ENCODE data around the gene INHBA. TPM values are rescaled to one million over a fixed set of nuclear protein-coding genes. Genes with fewer than 3 reads are reported as not detected.

Gene INHBA
- polyA plus RNA-seq, 1 donor (not counting 4 experiments of a cell fraction or from before 2014, with no cell fraction given) = 51.4 TPM

DNA sequence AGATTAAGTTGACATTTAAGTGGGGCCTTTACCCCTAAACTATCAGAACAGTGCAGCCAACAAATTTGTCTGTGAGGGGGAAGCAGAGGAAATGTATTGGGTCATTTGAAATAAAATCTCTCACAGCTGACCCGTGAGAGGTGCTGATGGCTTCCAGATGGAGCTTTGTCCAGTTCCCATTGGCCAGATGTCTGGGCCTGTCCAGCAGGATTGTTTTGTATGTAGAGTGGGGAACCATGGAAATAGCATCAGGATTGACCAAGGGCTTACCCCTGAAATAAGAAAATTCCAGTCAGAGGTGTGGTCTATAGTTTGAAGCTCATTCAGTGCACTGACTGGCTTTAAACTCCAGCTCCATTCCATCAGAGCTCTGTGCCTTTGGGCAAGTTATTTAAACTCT is 50.6 kb downstream of the INHBA start:
- H3K27ac ChIP-seq (ENCODE audit: control insufficient read depth, insufficient read depth, low read length) = no peak overlapping the region
- H3K4me1 ChIP-seq (ENCODE audit: control insufficient read depth, extremely low read depth, insufficient read depth, low read length) = no peaks in the 10 kb centered on the region
- no peaks in the 10 kb centered on the region for H4K20me1 ChIP-seq (ENCODE audit: control insufficient read depth, extremely low read depth, insufficient read depth, low read length)
- no peaks in the 10 kb centered on the region for H3K9me1 ChIP-seq (ENCODE audit: control insufficient read depth, extremely low read depth, insufficient read depth, low read length)
- no peak overlapping the region for H3K9ac ChIP-seq (ENCODE audit: control insufficient read depth, extremely low read depth, insufficient read depth, low read length)
- no peak for FAIRE-seq
- H3K4me3 ChIP-seq (ENCODE audit: control insufficient read depth in 2 of 3, extremely low read depth in 1 of 3, insufficient read depth in 2 of 3, low read depth in 1 of 3, low read length in 3 of 3) = no peak overlapping the region
- dilution Hi-C loops (cut with MboI; ENCODE audit: extremely low pct_ligation_motif_present, low sequenced_read_pairs) = no loop called here
- H3K27me3 ChIP-seq (ENCODE audit: control insufficient read depth, extremely low read depth, insufficient read depth, low read length) = no peaks in the 10 kb centered on the region
- H3K9me3 ChIP-seq (ENCODE audit: control insufficient read depth, low read depth, low read length) = no peaks in the 10 kb centered on the region
- no peak overlapping the region for H3K4me2 ChIP-seq (ENCODE audit: control insufficient read depth, extremely low read depth, insufficient read depth, low read depth, low read length)
- no peak overlapping the region for H2AFZ ChIP-seq (ENCODE audit: control insufficient read depth, low read length)
- no peaks in the 10 kb centered on the region for H3K36me3 ChIP-seq (ENCODE audit: control insufficient read depth in 2 of 2, extremely low read depth in 1 of 2, insufficient read depth in 2 of 2, low read length in 2 of 2)
- no peak for DNase-seq (ENCODE audit: low read depth, low spot score)
- TF ChIP-seq EZH2 (IDR thresholded peaks at IDR 0.05; ENCODE audit: low read length) = no peak
- TF ChIP-seq, protein P1, sequence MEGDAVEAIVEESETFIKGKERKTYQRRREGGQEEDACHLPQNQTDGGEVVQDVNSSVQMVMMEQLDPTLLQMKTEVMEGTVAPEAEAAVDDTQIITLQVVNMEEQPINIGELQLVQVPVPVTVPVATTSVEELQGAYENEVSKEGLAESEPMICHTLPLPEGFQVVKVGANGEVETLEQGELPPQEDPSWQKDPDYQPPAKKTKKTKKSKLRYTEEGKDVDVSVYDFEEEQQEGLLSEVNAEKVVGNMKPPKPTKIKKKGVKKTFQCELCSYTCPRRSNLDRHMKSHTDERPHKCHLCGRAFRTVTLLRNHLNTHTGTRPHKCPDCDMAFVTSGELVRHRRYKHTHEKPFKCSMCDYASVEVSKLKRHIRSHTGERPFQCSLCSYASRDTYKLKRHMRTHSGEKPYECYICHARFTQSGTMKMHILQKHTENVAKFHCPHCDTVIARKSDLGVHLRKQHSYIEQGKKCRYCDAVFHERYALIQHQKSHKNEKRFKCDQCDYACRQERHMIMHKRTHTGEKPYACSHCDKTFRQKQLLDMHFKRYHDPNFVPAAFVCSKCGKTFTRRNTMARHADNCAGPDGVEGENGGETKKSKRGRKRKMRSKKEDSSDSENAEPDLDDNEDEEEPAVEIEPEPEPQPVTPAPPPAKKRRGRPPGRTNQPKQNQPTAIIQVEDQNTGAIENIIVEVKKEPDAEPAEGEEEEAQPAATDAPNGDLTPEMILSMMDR (optimal IDR thresholded peaks at IDR 0.05 in 1 of 3, IDR thresholded peaks at IDR 0.05 in 1 of 3, conservative IDR thresholded peaks at IDR 0.05 in 1 of 3; ENCODE audit: extremely low read depth in 1 of 3, insufficient read depth in 2 of 3, low read length in 3 of 3) = no peak
- no peaks in the 10 kb centered on the region for H3K79me2 ChIP-seq (ENCODE audit: control insufficient read depth, insufficient read depth, low read length)

DNA sequence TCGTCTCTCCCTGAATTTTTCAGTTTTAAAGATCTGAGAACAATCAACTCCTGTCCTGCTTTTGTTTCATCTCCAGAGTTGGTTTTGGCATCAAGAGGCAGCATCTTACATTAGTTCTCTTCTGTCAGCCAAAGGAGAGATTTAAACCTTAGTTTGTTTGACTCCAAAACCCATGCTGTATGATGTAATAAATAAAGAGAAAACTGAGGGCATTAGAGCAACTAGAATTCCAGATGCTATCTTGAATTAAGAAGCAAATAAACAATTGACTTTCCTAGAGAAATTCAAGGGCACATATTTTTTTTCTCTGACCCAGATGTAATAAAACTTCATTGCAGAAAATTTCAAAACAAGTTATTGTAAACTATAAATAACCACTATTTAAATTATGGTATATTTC is 54.4 kb downstream of the INHBA start:
- dilution Hi-C loops (cut with MboI; ENCODE audit: extremely low pct_ligation_motif_present, low sequenced_read_pairs) = no loop called here

More for the DNA sequence above, 54.4 kb downstream of the INHBA start:
- H3K27me3 ChIP-seq (ENCODE audit: control insufficient read depth, extremely low read depth, insufficient read depth, low read length) = no peaks in the 10 kb centered on the region
- no peak overlapping the region for H3K4me2 ChIP-seq (ENCODE audit: control insufficient read depth, extremely low read depth, insufficient read depth, low read depth, low read length)
- H3K36me3 ChIP-seq (ENCODE audit: control insufficient read depth in 2 of 2, extremely low read depth in 1 of 2, insufficient read depth in 2 of 2, low read length in 2 of 2) = no peaks in the 10 kb centered on the region
- TF ChIP-seq, protein P1 (optimal IDR thresholded peaks at IDR 0.05 in 1 of 3, IDR thresholded peaks at IDR 0.05 in 1 of 3, conservative IDR thresholded peaks at IDR 0.05 in 1 of 3; ENCODE audit: extremely low read depth in 1 of 3, insufficient read depth in 2 of 3, low read length in 3 of 3) = no peak
- no peak for TF ChIP-seq EZH2 (IDR thresholded peaks at IDR 0.05; ENCODE audit: low read length)
- H3K9me1 ChIP-seq (ENCODE audit: control insufficient read depth, extremely low read depth, insufficient read depth, low read length) = no peaks in the 10 kb centered on the region
- no peak overlapping the region for H3K27ac ChIP-seq (ENCODE audit: control insufficient read depth, insufficient read depth, low read length)
- no peaks in the 10 kb centered on the region for H3K4me1 ChIP-seq (ENCODE audit: control insufficient read depth, extremely low read depth, insufficient read depth, low read length)
- FAIRE-seq (no peak), DNase-seq (ENCODE audit: low read depth, low spot score) (no peak)
- H3K9ac ChIP-seq (ENCODE audit: control insufficient read depth, extremely low read depth, insufficient read depth, low read length) = no peak overlapping the region
- no peaks in the 10 kb centered on the region for H3K79me2 ChIP-seq (ENCODE audit: control insufficient read depth, insufficient read depth, low read length)
- no peaks in the 10 kb centered on the region for H3K9me3 ChIP-seq (ENCODE audit: control insufficient read depth, low read depth, low read length)
- no peak overlapping the region for H2AFZ ChIP-seq (ENCODE audit: control insufficient read depth, low read length)
- H4K20me1 ChIP-seq (ENCODE audit: control insufficient read depth, extremely low read depth, insufficient read depth, low read length) = no peaks in the 10 kb centered on the region
- H3K4me3 ChIP-seq (ENCODE audit: control insufficient read depth in 2 of 3, extremely low read depth in 1 of 3, insufficient read depth in 2 of 3, low read depth in 1 of 3, low read length in 3 of 3) = no peak overlapping the region

Data from keratinocyte (primary cell).